GM23338 (cell line): ENCODE data around the gene IQCM. TPM values are rescaled to one million over a fixed set of nuclear protein-coding genes. Genes with fewer than 3 reads are reported as not detected.

Experiments used
- ATAC-seq: fragments of 200-7000 bp; cut with Tn5 transposase; 3 replicates; pipeline ENCODE4 v1.9.1; 2020
- DNase-seq: peaks from one replicate; pipeline ENCODE4 v3.0.0-alpha.2; 2015; ENCODE audit warnings: low spot score
- H2AFZ ChIP-seq: fragments of 200-600 bp; sonication (generic); 2 replicates; pipeline ENCODE4 v1.8.0; 2016; ENCODE audit warnings: antibody characterized with exemption, mild to moderate bottlenecking, moderate library complexity
- H3F3A ChIP-seq: fragments of 200-600 bp; sonication (generic); replicated peaks from 2 replicates; pipeline ENCODE4 v1.8.0; 2017; ENCODE audit warnings: antibody characterized with exemption, mixed run types, low read depth
- H3K27ac ChIP-seq: fragments of 200-600 bp; sonication (generic); 2 replicates; pipeline ENCODE4 v1.6.1; 2016; ENCODE audit warnings: low read depth
- H3K27me3 ChIP-seq: fragments of 200-600 bp; sonication (generic); 2 replicates; pipeline ENCODE4 v1.8.0; 2016; ENCODE audit warnings: mild to moderate bottlenecking, mixed run types, moderate library complexity; ENCODE audit not compliant: insufficient read depth
- H3K36me3 ChIP-seq: fragments of 200-600 bp; sonication (generic); 2 replicates; pipeline ENCODE4 v1.8.0; 2016; ENCODE audit warnings: mild to moderate bottlenecking; ENCODE audit not compliant: insufficient read depth
- H3K4me1 ChIP-seq: fragments of 200-600 bp; sonication (generic); 2 replicates; pipeline ENCODE4 v1.8.0; 2016; ENCODE audit warnings: mild to moderate bottlenecking, moderate library complexity; ENCODE audit not compliant: insufficient read depth
- H3K4me2 ChIP-seq: fragments of 200-600 bp; sonication (generic); 2 replicates; pipeline ENCODE4 v1.7.1; 2017; ENCODE audit warnings: mixed run types
- H3K4me3 ChIP-seq: fragments of 200-600 bp; sonication (generic); 2 replicates; pipeline ENCODE4 v1.6.1; 2016; ENCODE audit warnings: mixed run types
- H3K79me2 ChIP-seq: fragments of 200-600 bp; sonication (generic); replicated peaks from 2 replicates; pipeline ENCODE4 v1.8.0; 2017; ENCODE audit warnings: mild to moderate bottlenecking; ENCODE audit not compliant: insufficient read depth
- H3K9me2 ChIP-seq: fragments of 200-600 bp; sonication (generic); 2 replicates; pipeline ENCODE4 v1.8.0; 2017; ENCODE audit not compliant: insufficient read depth
- H4K20me1 ChIP-seq: fragments of 200-600 bp; sonication (generic); replicated peaks from 2 replicates; pipeline ENCODE4 v1.8.0; 2017; ENCODE audit warnings: mild to moderate bottlenecking; ENCODE audit not compliant: insufficient read depth
- H3K27ac Mint-ChIP-seq: 2 replicates; pipeline ENCODE4 v1.8.0; 2020; ENCODE audit warnings: inconsistent platforms, mild to moderate bottlenecking, moderate library complexity, mixed read lengths
- H3K27me3 Mint-ChIP-seq: 3 replicates; pipeline ENCODE4 v1.8.0; 2022; ENCODE audit warnings: low read depth, mild to moderate bottlenecking, moderate library complexity, mixed read lengths, inconsistent platforms; ENCODE audit not compliant: insufficient read depth, poor library complexity
- H3K36me3 Mint-ChIP-seq: 3 replicates; pipeline ENCODE4 v1.8.0; 2021; ENCODE audit warnings: low read depth, mild to moderate bottlenecking, inconsistent platforms, moderate library complexity, mixed read lengths
- H3K4me1 Mint-ChIP-seq: 3 replicates; pipeline ENCODE4 v1.8.0; 2020; ENCODE audit warnings: mild to moderate bottlenecking, inconsistent platforms, mixed read lengths
- H3K4me3 Mint-ChIP-seq: 3 replicates; pipeline ENCODE4 v1.8.0; 2021; ENCODE audit warnings: moderate library complexity, mild to moderate bottlenecking, inconsistent platforms, mixed read lengths
- H3K9me3 Mint-ChIP-seq: 3 replicates; pipeline ENCODE4 v1.8.0; 2020; ENCODE audit warnings: moderate library complexity, mild to moderate bottlenecking, inconsistent platforms, mixed read lengths
- CTCF ChIP-seq, 2 experiments: fragments of 200-600 bp in 1 of 2; sonication (generic) in 1 of 2; conservative IDR thresholded peaks; 2 replicates each; pipeline versions ENCODE4 v1.5.1 to v1.6.1; 2016 to 2017; ENCODE audit warnings: antibody characterized with exemption in 2 of 2, low read depth in 2 of 2, mild to moderate bottlenecking in 2 of 2, moderate library complexity in 1 of 2
- ETS1 ChIP-seq: IDR thresholded peaks from 2 replicates; pipeline ENCODE4 v1.6.1; 2016; ENCODE audit warnings: antibody characterized with exemption
- EZH2 ChIP-seq: fragments of 200-600 bp; sonication (generic); IDR thresholded peaks from one replicate; pipeline ENCODE4 v1.8.0; 2017; ENCODE audit warnings: antibody characterized with exemption, mild to moderate bottlenecking, low read depth; ENCODE audit not compliant: unreplicated experiment
- JUNB ChIP-seq: IDR thresholded peaks from one replicate; pipeline ENCODE4 v1.6.1; 2016; ENCODE audit warnings: antibody characterized with exemption; ENCODE audit not compliant: unreplicated experiment
- REST ChIP-seq: IDR thresholded peaks from one replicate; pipeline ENCODE4 v1.6.1; 2018; ENCODE audit warnings: antibody characterized with exemption; ENCODE audit not compliant: unreplicated experiment
- STAT1 ChIP-seq: IDR thresholded peaks from one replicate; pipeline ENCODE4 v1.6.1; 2016; ENCODE audit warnings: antibody characterized with exemption; ENCODE audit not compliant: unreplicated experiment
- ZNF462 ChIP-seq: fragments of 250-450 bp; sonication (Bioruptor Pico); IDR thresholded peaks from 2 replicates; pipeline ENCODE4 v1.5.0; 2020; ENCODE audit warnings: mild to moderate bottlenecking, moderate library complexity
- polyA plus RNA-seq: library from polyadenylated mRNA; unstranded; fragments of >200 nt; fragmentation: Nextera tagmentation; extraction: Ambion mirVana; gene quantifications from 2 replicates; pipeline ENCODE4 v1.2.1, GENCODE V29; 2016
- total RNA-seq: library from RNA; depleted of rRNA; stranded (reverse); fragments of >200 nt; shearing (Covaris generic); gene quantifications from 2 replicates; pipeline ENCODE4 v1.2.3, GENCODE V29; 2014

The IQCM gene
- total and polyA plus RNA-seq, 2 experiments from 2014 or later, result not detected

GRCh38 chr4:149766135-149766534, 49.5 kb downstream of the IQCM start:
- Histone ChIP-seq H3K4me3 (no peak overlapping the region), H3K4me2 (no peak overlapping the region), H4K20me1 (no peaks in the 10 kb centered on the region), H3F3A (no peaks in the 10 kb centered on the region), H3K27ac (no peak overlapping the region), H3K36me3 (no peaks in the 10 kb centered on the region), H2AFZ (no peak overlapping the region), H3K79me2 (no peaks in the 10 kb centered on the region), H3K9me2 (no peaks in the 10 kb centered on the region), H3K4me1 (no peaks in the 10 kb centered on the region), H3K27me3 (no peaks in the 10 kb centered on the region)
- Mint-ChIP-seq H3K9me3 (no peaks in the 10 kb centered on the region), H3K27ac (no peak overlapping the region), H3K4me3 (no peak overlapping the region), H3K27me3 (no peaks in the 10 kb centered on the region), H3K4me1 (peaks cover 4% of the 10 kb centered on the region; the same call in 2 of the 3 replicates), H3K36me3 (no peaks in the 10 kb centered on the region)
- DNase-seq (no peak), ATAC-seq (no peak)
- TF ChIP-seq EZH2, result no peak
- TF ChIP-seq JUNB, result no peak
- no peak for TF ChIP-seq ZNF462 (CRISPR knock-in tag)
- no peak for TF ChIP-seq REST
- TF ChIP-seq CTCF (conservative IDR thresholded peaks at IDR 0.05; ENCODE audit: low read depth in 2 of 2), result no peak
- no peak for TF ChIP-seq STAT1
- TF ChIP-seq ETS1, result no peak
